Suprapubic skin (tissue), 4 donors: ENCODE data around the gene ERGIC1. TPM values are rescaled to one million over a fixed set of nuclear protein-coding genes. Genes with fewer than 3 reads are reported as not detected.

ENCODE experiments used
- DNase-seq, 2 donors: peaks; one replicate each; pipeline ENCODE4 v3.0.0-alpha.2; 2019; ENCODE audit warnings: low spot score in 2 of 2
- H3K27ac ChIP-seq: fragments of 200-600 bp; sonication (generic); one replicate; pipeline ENCODE4 v1.5.1; 2019
- H3K27me3 ChIP-seq: fragments of 200-600 bp; sonication (generic); one replicate; pipeline ENCODE4 v1.5.1; 2019
- H3K36me3 ChIP-seq: fragments of 200-600 bp; sonication (generic); one replicate; pipeline ENCODE4 v1.5.1; 2019
- H3K4me1 ChIP-seq: fragments of 200-600 bp; sonication (generic); one replicate; pipeline ENCODE4 v1.5.1; 2019
- H3K4me3 ChIP-seq: fragments of 200-600 bp; sonication (generic); one replicate; pipeline ENCODE4 v1.5.1; 2019; ENCODE audit warnings: mild to moderate bottlenecking
- H3K9me3 ChIP-seq: fragments of 200-600 bp; sonication (generic); one replicate; pipeline ENCODE4 v1.5.1; 2019
- CTCF ChIP-seq, 2 donors: fragments of 200-600 bp in 1 of 2; fragments of 450-650 bp in 1 of 2; sonication (generic) in 1 of 2; IDR thresholded peaks; one replicate each; pipeline ENCODE4 v1.5.1; 2016 to 2019; ENCODE audit warnings: antibody characterized with exemption in 2 of 2, mild to moderate bottlenecking in 1 of 2, moderate library complexity in 1 of 2
- EP300 ChIP-seq: sonication (generic); formaldehyde crosslinking; IDR thresholded peaks from one replicate; pipeline ENCODE4 v1.6.1; 2017; ENCODE audit warnings: antibody characterized with exemption
- POLR2A ChIP-seq, 2 donors: fragments of 450-650 bp; IDR thresholded peaks; one replicate each; pipeline ENCODE4 v1.6.1; 2017; ENCODE audit warnings: antibody characterized with exemption in 2 of 2, mild to moderate bottlenecking in 2 of 2, moderate library complexity in 2 of 2
- POLR2AphosphoS5 ChIP-seq, 3 donors: sonication (generic); formaldehyde crosslinking; IDR thresholded peaks; one replicate each; pipeline ENCODE4 v1.6.1; 2017; ENCODE audit warnings: antibody characterized with exemption in 3 of 3
- WGBS: methylation state at CpG from one replicate; pipeline ENCODE4 v1.1.5; 2018; 5-methylcytosine and 5-hydroxymethylcytosine counted together
- total RNA-seq, 4 donors: library from RNA; depleted of rRNA; stranded (reverse); fragments of >200 nt; gene quantifications; one replicate each; pipeline ENCODE4 v1.1.0, GENCODE V29; 2016

The ERGIC1 gene
- total RNA-seq, 4 donors from 2014 or later: 81.2 to 106 (median 91.8) TPM

GRCh38 chr5:172854971-172855370 lies 20.9 kb downstream of the ERGIC1 start:
- H3K4me1 ChIP-seq: peaks cover 91% of the 10 kb centered on the region

GRCh38 chr5:172855597-172856292 lies 21.7 kb downstream of the ERGIC1 start:
- Histone ChIP-seq H3K4me1 (peaks cover 93% of the 10 kb centered on the region), H3K4me3 (no peak overlapping the region), H3K36me3 (no peaks in the 10 kb centered on the region), H3K27me3 (no peaks in the 10 kb centered on the region), H3K27ac (peak overlapping the region; percentile 91), H3K9me3 (no peaks in the 10 kb centered on the region)
- 28% methylated on average over 12 of the region's 18 CpGs for WGBS
- DNase-seq: peak in 1 of 2 donors; percentile 86
- TF ChIP-seq POLR2AphosphoS5 (IDR thresholded peaks at IDR 0.05) (peak in 2 of 3 donors; percentile 30 to 37), CTCF (IDR thresholded peaks at IDR 0.05) (no peak)

More at GRCh38 chr5:172854971-172855370, 20.9 kb downstream of the ERGIC1 start:
- no peak for DNase-seq
- no peak for TF ChIP-seq POLR2A (IDR thresholded peaks at IDR 0.05)
- TF ChIP-seq EP300: no peak
- no peak for TF ChIP-seq POLR2AphosphoS5 (IDR thresholded peaks at IDR 0.05)
- no peak for TF ChIP-seq CTCF (IDR thresholded peaks at IDR 0.05)
- Histone ChIP-seq H3K27ac (peak overlapping the region; percentile 91), H3K36me3 (no peaks in the 10 kb centered on the region), H3K27me3 (no peaks in the 10 kb centered on the region), H3K9me3 (no peaks in the 10 kb centered on the region), H3K4me3 (no peak overlapping the region)
- 100% methylated on average over 1 of the region's 5 CpGs for WGBS

- no peaks in the 10 kb centered on the region for H3K9me3 ChIP-seq
- no peaks in the 10 kb centered on the region for H3K27me3 ChIP-seq
- 94% methylated on average over 4 of the region's 4 CpGs for WGBS
- H3K27ac ChIP-seq: peak overlapping the region; percentile 91
- DNase-seq: no peak
- no peak overlapping the region for H3K4me3 ChIP-seq
- H3K36me3 ChIP-seq: no peaks in the 10 kb centered on the region
- peaks cover 95% of the 10 kb centered on the region for H3K4me1 ChIP-seq
- TF ChIP-seq POLR2A (IDR thresholded peaks at IDR 0.05) (no peak), EP300 (no peak), POLR2AphosphoS5 (IDR thresholded peaks at IDR 0.05) (no peak), CTCF (IDR thresholded peaks at IDR 0.05) (no peak)
Observed at GRCh38 chr5:172856336-172856735, 22.3 kb downstream of the ERGIC1 start.

GRCh38 chr5:172857982-172858381 lies 23.9 kb downstream of the ERGIC1 start:
- WGBS: 92% methylated on average over 7 of the region's 7 CpGs
- Histone ChIP-seq H3K4me3 (no peak overlapping the region), H3K4me1 (peaks cover 92% of the 10 kb centered on the region), H3K27me3 (no peaks in the 10 kb centered on the region), H3K36me3 (no peaks in the 10 kb centered on the region), H3K9me3 (no peaks in the 10 kb centered on the region), H3K27ac (peak overlapping the region; percentile 91)
- no peak for DNase-seq
- no peak for TF ChIP-seq EP300
- TF ChIP-seq CTCF (IDR thresholded peaks at IDR 0.05): no peak
- TF ChIP-seq POLR2AphosphoS5 (IDR thresholded peaks at IDR 0.05): no peak
- TF ChIP-seq POLR2A (IDR thresholded peaks at IDR 0.05): no peak

GRCh38 chr5:172858511-172858989 lies 24.5 kb downstream of the ERGIC1 start:
- H3K4me1 ChIP-seq: peaks cover 87% of the 10 kb centered on the region
- 68% methylated on average over 9 of the region's 12 CpGs for WGBS
- no peak for DNase-seq

More at GRCh38 chr5:172858511-172858989, 24.5 kb downstream of the ERGIC1 start:
- Histone ChIP-seq H3K4me3 (no peak overlapping the region), H3K27me3 (no peaks in the 10 kb centered on the region), H3K36me3 (no peaks in the 10 kb centered on the region), H3K9me3 (no peaks in the 10 kb centered on the region), H3K27ac (peak overlapping the region; percentile 91)
- TF ChIP-seq EP300 (no peak), POLR2AphosphoS5 (IDR thresholded peaks at IDR 0.05) (no peak), CTCF (IDR thresholded peaks at IDR 0.05) (no peak), POLR2A (IDR thresholded peaks at IDR 0.05) (no peak)
